Measurements from ENCODE around the gene ELMO1.

GRCh38 chr7:37425498-37425897, 23.2 kb downstream of the ELMO1 start:
- no peak for TF ChIP-seq CTCF (conservative IDR thresholded peaks at IDR 0.05; ENCODE audit: low read depth in 2 of 2)
- no peak for TF ChIP-seq POLR2AphosphoS5 (IDR thresholded peaks at IDR 0.05; ENCODE audit: low read depth)
- no peak for TF ChIP-seq JUNB (IDR thresholded peaks at IDR 0.05; ENCODE audit: unreplicated experiment)
- TF ChIP-seq EZH2 (IDR thresholded peaks at IDR 0.05; ENCODE audit: low read depth, unreplicated experiment) = no peak
- no peak for TF ChIP-seq EZH2phosphoT487 (IDR thresholded peaks at IDR 0.05; ENCODE audit: unreplicated experiment)
- no peak for TF ChIP-seq NANOG (IDR thresholded peaks at IDR 0.05; ENCODE audit: borderline replicate concordance)
- no peak for TF ChIP-seq CREB1 (CRISPR knock-in tag; IDR thresholded peaks at IDR 0.05; ENCODE audit: low read depth)
- TF ChIP-seq REST (IDR thresholded peaks at IDR 0.05; ENCODE audit: unreplicated experiment) = no peak
- no peak for TF ChIP-seq ZNF331 (CRISPR knock-in tag; IDR thresholded peaks at IDR 0.05; ENCODE audit: low read depth)
- TF ChIP-seq ETS1 (IDR thresholded peaks at IDR 0.05) = no peak
- TF ChIP-seq ZNF462 (CRISPR knock-in tag; IDR thresholded peaks at IDR 0.05) = no peak

Data from GM23338 (cell line).